Transverse colon (tissue), 4 donors: ENCODE results near the gene TENM4.

Experiments
- POLR2A ChIP-seq: fragments of 450-650 bp; IDR thresholded peaks from one replicate; pipeline ENCODE4 v1.6.1; 2016; ENCODE audit warnings: antibody characterized with exemption, mild to moderate bottlenecking, moderate library complexity
- POLR2AphosphoS5 ChIP-seq, 3 donors: sonication (generic); formaldehyde crosslinking; IDR thresholded peaks; one replicate each; pipeline ENCODE4 v1.6.1; 2016; ENCODE audit warnings: antibody characterized with exemption in 3 of 3
- TF ChIP-seq, protein P1 (sequence below), 5 experiments: fragments of 200-600 bp in 3 of 5; fragments of 450-650 bp in 2 of 5; sonication (generic) in 3 of 5; IDR thresholded peaks; 1 replicate in 2 of 5; 2 replicates in 3 of 5; pipeline ENCODE4 v1.5.1; 2016 to 2017; ENCODE audit warnings: antibody characterized with exemption in 5 of 5, inconsistent platforms in 3 of 5, mild to moderate bottlenecking in 2 of 5, moderate library complexity in 1 of 5

- TF ChIP-seq, protein P1, sequence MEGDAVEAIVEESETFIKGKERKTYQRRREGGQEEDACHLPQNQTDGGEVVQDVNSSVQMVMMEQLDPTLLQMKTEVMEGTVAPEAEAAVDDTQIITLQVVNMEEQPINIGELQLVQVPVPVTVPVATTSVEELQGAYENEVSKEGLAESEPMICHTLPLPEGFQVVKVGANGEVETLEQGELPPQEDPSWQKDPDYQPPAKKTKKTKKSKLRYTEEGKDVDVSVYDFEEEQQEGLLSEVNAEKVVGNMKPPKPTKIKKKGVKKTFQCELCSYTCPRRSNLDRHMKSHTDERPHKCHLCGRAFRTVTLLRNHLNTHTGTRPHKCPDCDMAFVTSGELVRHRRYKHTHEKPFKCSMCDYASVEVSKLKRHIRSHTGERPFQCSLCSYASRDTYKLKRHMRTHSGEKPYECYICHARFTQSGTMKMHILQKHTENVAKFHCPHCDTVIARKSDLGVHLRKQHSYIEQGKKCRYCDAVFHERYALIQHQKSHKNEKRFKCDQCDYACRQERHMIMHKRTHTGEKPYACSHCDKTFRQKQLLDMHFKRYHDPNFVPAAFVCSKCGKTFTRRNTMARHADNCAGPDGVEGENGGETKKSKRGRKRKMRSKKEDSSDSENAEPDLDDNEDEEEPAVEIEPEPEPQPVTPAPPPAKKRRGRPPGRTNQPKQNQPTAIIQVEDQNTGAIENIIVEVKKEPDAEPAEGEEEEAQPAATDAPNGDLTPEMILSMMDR (IDR thresholded peaks at IDR 0.05) = no peak
- TF ChIP-seq POLR2AphosphoS5 (IDR thresholded peaks at IDR 0.05) = no peak
- no peak for TF ChIP-seq POLR2A
Measured at GRCh38 chr11:78603792-78604191, 837.0 kb downstream of the TENM4 start.
